ENCODE data around the gene LIN7A.

GRCh38 chr12:80807640-80808288 is 130.0 kb downstream of the LIN7A start:
- TF ChIP-seq NFIC (IDR thresholded peaks at IDR 0.05), result no peak
- TF ChIP-seq CREB1 (IDR thresholded peaks at IDR 0.05; ENCODE audit: low read depth), result no peak
- no peak for TF ChIP-seq EP300 (IDR thresholded peaks at IDR 0.05; ENCODE audit: borderline replicate concordance)
- TF ChIP-seq MAX (IDR thresholded peaks at IDR 0.05), result no peak
- TF ChIP-seq TCF12 (IDR thresholded peaks at IDR 0.05; ENCODE audit: low read depth), result no peak
- TF ChIP-seq TAF1 (IDR thresholded peaks at IDR 0.05; ENCODE audit: low read depth), result no peak
- TF ChIP-seq EGR1 (IDR thresholded peaks at IDR 0.05), result no peak
- TF ChIP-seq REST (IDR thresholded peaks at IDR 0.05; ENCODE audit: low read depth), result no peak
